Head of caudate nucleus (tissue), 42 donors: ENCODE measurements around the gene DSCAM.
"Not testable (repeated sequence)": the region's sequence is repeated elsewhere in the genome, so short reads cannot be mapped to it uniquely, and the experiment has no call there.

Experiments
- DNase-seq, 42 donors: peaks; one replicate each; pipeline versions ENCODE4 v3.0.0 to v3.0.0-alpha.2; 2020 to 2021; ENCODE audit warnings: mixed read lengths in 7 of 42
- intact Hi-C: fragments of 100-400 bp; cut with DNase I; formaldehyde crosslinking; loops from one replicate; pipeline ENCODE4 v1.15.0; 2022

Gene DSCAM

GRCh38 chr21:40846587-40847411, at the start of gene DSCAM:
Gene DSCAM, minus strand, starts transcription at chr21:40847158. Its CDS starts 497 bp downstream, at chr21:40846661.
- intact Hi-C loops, result no loop called here
- DNase-seq, result peak in 36 of 42 donors; percentile 19 to 66 (median 42)

GRCh38 chr21:40895697-40896096, 48.7 kb upstream of the DSCAM start:
- intact Hi-C loops, DNase-seq: not testable (repeated sequence)

GRCh38 chr21:40886931-40887330, 40.0 kb upstream of the DSCAM start:
- intact Hi-C loops, result no loop called here
- DNase-seq, result no peak

- no peak for DNase-seq
- intact Hi-C loops, result no loop called here
Measured at GRCh38 chr21:40886006-40886405, 39.0 kb upstream of the DSCAM start.

GRCh38 chr21:40882192-40882915, 35.4 kb upstream of the DSCAM start:
- intact Hi-C loops, result no loop called here
- no peak for DNase-seq

GRCh38 chr21:40881767-40882166, 34.8 kb upstream of the DSCAM start:
- intact Hi-C loops, result no loop called here
- DNase-seq, result no peak

GRCh38 chr21:40871099-40871498, 24.1 kb upstream of the DSCAM start:
- intact Hi-C loops, result no loop called here
- no peak for DNase-seq

GRCh38 chr21:40863839-40864238, 16.9 kb upstream of the DSCAM start:
- intact Hi-C loops, result no loop called here
- DNase-seq, result no peak

- intact Hi-C loops, result no loop called here
- DNase-seq, result no peak
Measured at GRCh38 chr21:40858517-40858916, 11.6 kb upstream of the DSCAM start.

GRCh38 chr21:40853956-40854688, 7.2 kb upstream of the DSCAM start:
- intact Hi-C loops, result no loop called here

GRCh38 chr21:40852563-40852962, 5.6 kb upstream of the DSCAM start:
- intact Hi-C loops, result no loop called here
- no peak for DNase-seq

More at GRCh38 chr21:40853956-40854688, 7.2 kb upstream of the DSCAM start:
- DNase-seq, result peak in 1 of 42 donors; percentile 33

GRCh38 chr21:40851749-40852148, 4.8 kb upstream of the DSCAM start:
- intact Hi-C loops, result no loop called here
- DNase-seq, result no peak

- no peak for DNase-seq
- intact Hi-C loops, result no loop called here
Measured at GRCh38 chr21:40850071-40850470, 3.1 kb upstream of the DSCAM start.

GRCh38 chr21:40847951-40848350, 993 bp upstream of the DSCAM start:
- intact Hi-C loops, result no loop called here
- DNase-seq, result peak in 15 of 42 donors; percentile 16 to 63 (median 41)

- DNase-seq, result peak in 1 of 42 donors; percentile 12
- intact Hi-C loops, result no loop called here
Measured at GRCh38 chr21:40846103-40846502, 855 bp downstream of the DSCAM start.

- DNase-seq, result no peak
- intact Hi-C loops, result no loop called here
Measured at GRCh38 chr21:40845441-40845995, 1.4 kb downstream of the DSCAM start.

- DNase-seq, result no peak
- intact Hi-C loops, result no loop called here
Measured at GRCh38 chr21:40844935-40845334, 2.0 kb downstream of the DSCAM start.

GRCh38 chr21:40842197-40842552, 4.8 kb downstream of the DSCAM start:
- intact Hi-C loops, result no loop called here
- no peak for DNase-seq

GRCh38 chr21:40841524-40842196, 5.3 kb downstream of the DSCAM start:
- intact Hi-C loops, result no loop called here
- peak; percentile 48 to 84 (median 72) for DNase-seq
